HepG2 (cell line): ENCODE data around the gene HES1. TPM values are rescaled to one million over a fixed set of nuclear protein-coding genes. Genes with fewer than 3 reads are reported as not detected.

Experiments used
- HES4 ChIP-seq: sonication (generic); formaldehyde crosslinking; IDR thresholded peaks from 2 replicates; pipeline ENCODE4 v1.9.0; 2021; ENCODE audit warnings: mild to moderate bottlenecking, missing genetic modification reagents, borderline replicate concordance
- HNF4G ChIP-seq, 2 experiments: sonication (generic) in 1 of 2; formaldehyde crosslinking in 1 of 2; IDR thresholded peaks; 2 replicates each; pipeline versions ENCODE4 v1.4.0 to v1.6.1; 2011 to 2020; ENCODE audit warnings: borderline replicate concordance in 2 of 2, low read depth in 2 of 2, mild to moderate bottlenecking in 2 of 2, low read length in 1 of 2, missing genetic modification reagents in 1 of 2, moderate library complexity in 1 of 2
- MAZ ChIP-seq, 2 experiments: sonication (generic) in 1 of 2; formaldehyde crosslinking in 1 of 2; IDR thresholded peaks; 2 replicates each; pipeline versions ENCODE4 v1.5.0 to v1.6.1; 2012 to 2020; ENCODE audit warnings: low read depth in 2 of 2, mild to moderate bottlenecking in 2 of 2, borderline replicate concordance in 1 of 2, improper control_type of control experiment in 1 of 2, low read length in 1 of 2, missing genetic modification reagents in 1 of 2, moderate library complexity in 1 of 2
- NCOA2 ChIP-seq: sonication (generic); formaldehyde crosslinking; IDR thresholded peaks from 2 replicates; pipeline ENCODE4 v1.8.0; 2022; ENCODE audit warnings: inconsistent platforms
- RAD21 ChIP-seq: fragments of 450-650 bp; formaldehyde crosslinking; IDR thresholded peaks from 2 replicates; pipeline ENCODE4 v1.5.0; 2020; ENCODE audit warnings: mild to moderate bottlenecking
- RARA ChIP-seq: IDR thresholded peaks from 2 replicates; pipeline ENCODE4 v1.6.1; 2016; ENCODE audit warnings: missing genetic modification reagents, missing compliant biosample characterization
- RBFOX2 ChIP-seq: fragments of 200-400 bp; formaldehyde crosslinking; IDR thresholded peaks from 2 replicates; pipeline ENCODE4 v1.6.1; 2017; ENCODE audit warnings: low read depth, mild to moderate bottlenecking, low read length
- SALL1 ChIP-seq: sonication (generic); formaldehyde crosslinking; IDR thresholded peaks from 2 replicates; pipeline ENCODE4 v1.8.0; 2022; ENCODE audit warnings: mild to moderate bottlenecking, missing genetic modification reagents
- ZNF563 ChIP-seq: sonication (generic); formaldehyde crosslinking; IDR thresholded peaks from 2 replicates; pipeline ENCODE4 v1.8.0; 2022; ENCODE audit warnings: mild to moderate bottlenecking, moderate library complexity, missing genetic modification reagents
- polyA plus RNA-seq, 8 experiments: library from polyadenylated mRNA; depleted of rRNA in 3 of 8; stranded (reverse) in 7 of 8; unstranded in 1 of 8; fragments of >200 nt; fragmentation: Illumina TruSeq in 4 of 8; extraction: Trizol in 4 of 8; gene quantifications; 2 replicates each; pipeline versions ENCODE4 v1.2.1 to v1.2.3, GENCODE V29; 2011 to 2016; ENCODE audit warnings: low read depth in 4 of 8, missing spikeins in 1 of 8, mixed read lengths in 1 of 8; ENCODE audit not compliant: insufficient read depth in 1 of 8
- total RNA-seq, 5 experiments: library from RNA; depleted of rRNA; stranded (reverse); fragments of >200 nt; fragmentation: Illumina TruSeq; extraction: Trizol; gene quantifications; 2 replicates each; pipeline ENCODE4 v1.2.3, GENCODE V29; 2016; ENCODE audit warnings: low read depth in 1 of 5
- TF ChIP-seq, protein P1 (sequence below): sonication (generic); formaldehyde crosslinking; IDR thresholded peaks from 2 replicates; pipeline ENCODE4 v1.8.1; 2022; ENCODE audit warnings: mild to moderate bottlenecking, missing genetic modification reagents
- TF ChIP-seq, protein P2 (sequence below): sonication (generic); formaldehyde crosslinking; IDR thresholded peaks from 2 replicates; pipeline ENCODE4 v1.5.0; 2020; ENCODE audit warnings: mild to moderate bottlenecking, missing genetic modification reagents, borderline replicate concordance
- TF ChIP-seq, protein P3 (sequence below): sonication (generic); formaldehyde crosslinking; conservative IDR thresholded peaks from 2 replicates; pipeline ENCODE4 v1.8.0; 2022; ENCODE audit warnings: missing genetic modification reagents
- TF ChIP-seq, protein P4 (sequence below): sonication (generic); formaldehyde crosslinking; IDR thresholded peaks from 2 replicates; pipeline ENCODE4 v1.4.0; 2020; ENCODE audit warnings: missing genetic modification reagents, mild to moderate bottlenecking, borderline replicate concordance
- TF ChIP-seq, protein P5 (sequence below): sonication (generic); formaldehyde crosslinking; conservative IDR thresholded peaks from 2 replicates; pipeline ENCODE4 v1.4.0; 2020; ENCODE audit warnings: missing genetic modification reagents
- TF ChIP-seq, protein P6 (sequence below): sonication (generic); formaldehyde crosslinking; IDR thresholded peaks from 2 replicates; pipeline ENCODE4 v1.4.0; 2020; ENCODE audit warnings: mild to moderate bottlenecking, missing genetic modification reagents

HES1 gene
- total and polyA plus RNA-seq, 2 of the 13 experiments (the other 11 are each of a cell fraction or from before 2014, with no cell fraction given), result 15.4 to 19.8 TPM

DNA sequence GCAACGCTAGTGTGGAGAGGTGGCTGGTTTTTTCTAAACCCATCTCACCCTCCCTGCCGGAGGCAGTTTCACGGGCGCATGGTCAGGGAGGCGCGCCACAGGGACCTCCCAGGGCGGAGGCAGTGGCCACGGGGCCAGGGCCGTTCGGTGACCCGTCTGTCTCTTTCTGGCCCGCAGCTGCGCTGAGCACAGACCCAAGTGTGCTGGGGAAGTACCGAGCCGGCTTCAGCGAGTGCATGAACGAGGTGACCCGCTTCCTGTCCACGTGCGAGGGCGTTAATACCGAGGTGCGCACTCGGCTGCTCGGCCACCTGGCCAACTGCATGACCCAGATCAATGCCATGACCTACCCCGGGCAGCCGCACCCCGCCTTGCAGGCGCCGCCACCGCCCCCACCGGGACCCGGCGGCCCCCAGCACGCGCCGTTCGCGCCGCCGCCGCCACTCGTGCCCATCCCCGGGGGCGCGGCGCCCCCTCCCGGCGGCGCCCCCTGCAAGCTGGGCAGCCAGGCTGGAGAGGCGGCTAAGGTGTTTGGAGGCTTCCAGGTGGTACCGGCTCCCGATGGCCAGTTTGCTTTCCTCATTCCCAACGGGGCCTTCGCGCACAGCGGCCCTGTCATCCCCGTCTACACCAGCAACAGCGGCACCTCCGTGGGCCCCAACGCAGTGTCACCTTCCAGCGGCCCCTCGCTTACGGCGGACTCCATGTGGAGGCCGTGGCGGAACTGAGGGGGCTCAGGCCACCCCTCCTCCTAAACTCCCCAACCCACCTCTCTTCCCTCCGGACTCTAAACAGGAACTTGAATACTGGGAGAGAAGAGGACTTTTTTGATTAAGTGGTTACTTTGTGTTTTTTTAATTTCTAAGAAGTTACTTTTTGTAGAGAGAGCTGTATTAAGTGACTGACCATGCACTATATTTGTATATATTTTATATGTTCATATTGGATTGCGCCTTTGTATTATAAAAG lies 1.8 kb downstream of the HES1 start (continued):
- TF ChIP-seq, protein P1, sequence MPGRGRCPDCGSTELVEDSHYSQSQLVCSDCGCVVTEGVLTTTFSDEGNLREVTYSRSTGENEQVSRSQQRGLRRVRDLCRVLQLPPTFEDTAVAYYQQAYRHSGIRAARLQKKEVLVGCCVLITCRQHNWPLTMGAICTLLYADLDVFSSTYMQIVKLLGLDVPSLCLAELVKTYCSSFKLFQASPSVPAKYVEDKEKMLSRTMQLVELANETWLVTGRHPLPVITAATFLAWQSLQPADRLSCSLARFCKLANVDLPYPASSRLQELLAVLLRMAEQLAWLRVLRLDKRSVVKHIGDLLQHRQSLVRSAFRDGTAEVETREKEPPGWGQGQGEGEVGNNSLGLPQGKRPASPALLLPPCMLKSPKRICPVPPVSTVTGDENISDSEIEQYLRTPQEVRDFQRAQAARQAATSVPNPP (CRISPR knock-in tag), result 0 out of 2 replicates have a peak, but pooled peaks have one; percentile 24
- peak; percentile 35; the same call in 1 of the 2 replicates for TF ChIP-seq RARA
- TF ChIP-seq, protein P2, sequence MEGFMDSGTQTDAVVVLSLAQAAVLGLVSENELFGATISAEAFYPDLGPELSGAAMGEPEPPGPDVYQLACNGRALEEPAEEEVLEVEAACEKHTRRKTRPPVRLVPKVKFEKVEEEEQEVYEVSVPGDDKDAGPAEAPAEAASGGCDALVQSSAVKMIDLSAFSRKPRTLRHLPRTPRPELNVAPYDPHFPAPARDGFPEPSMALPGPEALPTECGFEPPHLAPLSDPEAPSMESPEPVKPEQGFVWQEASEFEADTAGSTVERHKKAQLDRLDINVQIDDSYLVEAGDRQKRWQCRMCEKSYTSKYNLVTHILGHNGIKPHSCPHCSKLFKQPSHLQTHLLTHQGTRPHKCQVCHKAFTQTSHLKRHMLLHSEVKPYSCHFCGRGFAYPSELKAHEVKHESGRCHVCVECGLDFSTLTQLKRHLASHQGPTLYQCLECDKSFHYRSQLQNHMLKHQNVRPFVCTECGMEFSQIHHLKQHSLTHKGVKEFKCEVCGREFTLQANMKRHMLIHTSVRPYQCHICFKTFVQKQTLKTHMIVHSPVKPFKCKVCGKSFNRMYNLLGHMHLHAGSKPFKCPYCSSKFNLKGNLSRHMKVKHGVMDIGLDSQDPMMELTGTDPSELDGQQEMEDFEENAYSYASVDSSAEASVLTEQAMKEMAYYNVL (CRISPR knock-in tag), result no peak
- peak; percentile 43; the same call in 1 of the 2 replicates for TF ChIP-seq ZNF563
- TF ChIP-seq, protein P3, sequence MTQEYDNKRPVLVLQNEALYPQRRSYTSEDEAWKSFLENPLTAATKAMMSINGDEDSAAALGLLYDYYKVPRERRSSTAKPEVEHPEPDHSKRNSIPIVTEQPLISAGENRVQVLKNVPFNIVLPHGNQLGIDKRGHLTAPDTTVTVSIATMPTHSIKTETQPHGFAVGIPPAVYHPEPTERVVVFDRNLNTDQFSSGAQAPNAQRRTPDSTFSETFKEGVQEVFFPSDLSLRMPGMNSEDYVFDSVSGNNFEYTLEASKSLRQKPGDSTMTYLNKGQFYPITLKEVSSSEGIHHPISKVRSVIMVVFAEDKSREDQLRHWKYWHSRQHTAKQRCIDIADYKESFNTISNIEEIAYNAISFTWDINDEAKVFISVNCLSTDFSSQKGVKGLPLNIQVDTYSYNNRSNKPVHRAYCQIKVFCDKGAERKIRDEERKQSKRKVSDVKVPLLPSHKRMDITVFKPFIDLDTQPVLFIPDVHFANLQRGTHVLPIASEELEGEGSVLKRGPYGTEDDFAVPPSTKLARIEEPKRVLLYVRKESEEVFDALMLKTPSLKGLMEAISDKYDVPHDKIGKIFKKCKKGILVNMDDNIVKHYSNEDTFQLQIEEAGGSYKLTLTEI, result no peak
- no peak for TF ChIP-seq MAZ (IDR thresholded peaks at IDR 0.05; ENCODE audit: borderline replicate concordance, low read depth, low read length)
- TF ChIP-seq MAZ (CRISPR knock-in tag; IDR thresholded peaks at IDR 0.05; ENCODE audit: low read depth), result peak; percentile 42; the same call in 1 of the 2 replicates
- TF ChIP-seq NCOA2 (CRISPR knock-in tag), result peak; percentile 23; the same call in 1 of the 2 replicates
- TF ChIP-seq, protein P4, sequence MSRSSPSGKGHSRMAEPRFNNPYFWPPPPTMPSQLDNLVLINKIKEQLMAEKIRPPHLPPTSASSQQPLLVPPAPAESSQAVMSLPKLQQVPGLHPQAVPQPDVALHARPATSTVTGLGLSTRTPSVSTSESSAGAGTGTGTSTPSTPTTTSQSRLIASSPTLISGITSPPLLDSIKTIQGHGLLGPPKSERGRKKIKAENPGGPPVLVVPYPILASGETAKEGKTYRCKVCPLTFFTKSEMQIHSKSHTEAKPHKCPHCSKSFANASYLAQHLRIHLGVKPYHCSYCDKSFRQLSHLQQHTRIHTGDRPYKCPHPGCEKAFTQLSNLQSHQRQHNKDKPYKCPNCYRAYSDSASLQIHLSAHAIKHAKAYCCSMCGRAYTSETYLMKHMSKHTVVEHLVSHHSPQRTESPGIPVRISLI (CRISPR knock-in tag), result peak; percentile 32; the same call in 1 of the 2 replicates
- TF ChIP-seq RAD21, result peak; percentile 94
- TF ChIP-seq, protein P5, sequence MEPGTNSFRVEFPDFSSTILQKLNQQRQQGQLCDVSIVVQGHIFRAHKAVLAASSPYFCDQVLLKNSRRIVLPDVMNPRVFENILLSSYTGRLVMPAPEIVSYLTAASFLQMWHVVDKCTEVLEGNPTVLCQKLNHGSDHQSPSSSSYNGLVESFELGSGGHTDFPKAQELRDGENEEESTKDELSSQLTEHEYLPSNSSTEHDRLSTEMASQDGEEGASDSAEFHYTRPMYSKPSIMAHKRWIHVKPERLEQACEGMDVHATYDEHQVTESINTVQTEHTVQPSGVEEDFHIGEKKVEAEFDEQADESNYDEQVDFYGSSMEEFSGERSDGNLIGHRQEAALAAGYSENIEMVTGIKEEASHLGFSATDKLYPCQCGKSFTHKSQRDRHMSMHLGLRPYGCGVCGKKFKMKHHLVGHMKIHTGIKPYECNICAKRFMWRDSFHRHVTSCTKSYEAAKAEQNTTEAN (CRISPR knock-in tag), result 0 out of 2 replicates have a peak, but pooled peaks have one; percentile 30
- TF ChIP-seq RBFOX2, result peak; percentile 84
- TF ChIP-seq HES4, result peak; percentile 39; the same call in 1 of the 2 replicates
- TF ChIP-seq, protein P6, sequence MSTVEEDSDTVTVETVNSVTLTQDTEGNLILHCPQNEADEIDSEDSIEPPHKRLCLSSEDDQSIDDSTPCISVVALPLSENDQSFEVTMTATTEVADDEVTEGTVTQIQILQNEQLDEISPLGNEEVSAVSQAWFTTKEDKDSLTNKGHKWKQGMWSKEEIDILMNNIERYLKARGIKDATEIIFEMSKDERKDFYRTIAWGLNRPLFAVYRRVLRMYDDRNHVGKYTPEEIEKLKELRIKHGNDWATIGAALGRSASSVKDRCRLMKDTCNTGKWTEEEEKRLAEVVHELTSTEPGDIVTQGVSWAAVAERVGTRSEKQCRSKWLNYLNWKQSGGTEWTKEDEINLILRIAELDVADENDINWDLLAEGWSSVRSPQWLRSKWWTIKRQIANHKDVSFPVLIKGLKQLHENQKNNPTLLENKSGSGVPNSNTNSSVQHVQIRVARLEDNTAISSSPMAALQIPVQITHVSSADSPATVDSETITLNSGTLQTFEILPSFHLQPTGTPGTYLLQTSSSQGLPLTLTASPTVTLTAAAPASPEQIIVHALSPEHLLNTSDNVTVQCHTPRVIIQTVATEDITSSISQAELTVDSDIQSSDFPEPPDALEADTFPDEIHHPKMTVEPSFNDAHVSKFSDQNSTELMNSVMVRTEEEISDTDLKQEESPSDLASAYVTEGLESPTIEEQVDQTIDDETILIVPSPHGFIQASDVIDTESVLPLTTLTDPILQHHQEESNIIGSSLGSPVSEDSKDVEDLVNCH, result no peak
- peak; percentile 42 for TF ChIP-seq SALL1 (CRISPR knock-in tag)
- TF ChIP-seq HNF4G (IDR thresholded peaks at IDR 0.05; ENCODE audit: borderline replicate concordance, low read depth, low read length), result no peak
- 0 out of 2 replicates have a peak, but pooled peaks have one; percentile 66 for TF ChIP-seq HNF4G (CRISPR knock-in tag; IDR thresholded peaks at IDR 0.05; ENCODE audit: borderline replicate concordance, low read depth)
